ENCODE measurements around the gene ZCCHC24. TPM values are rescaled to one million over a fixed set of nuclear protein-coding genes. Genes with fewer than 3 reads are reported as not detected.

ZCCHC24 gene
- total RNA-seq, 4 donors from 2014 or later, result 100 to 156 (median 120) TPM

DNA sequence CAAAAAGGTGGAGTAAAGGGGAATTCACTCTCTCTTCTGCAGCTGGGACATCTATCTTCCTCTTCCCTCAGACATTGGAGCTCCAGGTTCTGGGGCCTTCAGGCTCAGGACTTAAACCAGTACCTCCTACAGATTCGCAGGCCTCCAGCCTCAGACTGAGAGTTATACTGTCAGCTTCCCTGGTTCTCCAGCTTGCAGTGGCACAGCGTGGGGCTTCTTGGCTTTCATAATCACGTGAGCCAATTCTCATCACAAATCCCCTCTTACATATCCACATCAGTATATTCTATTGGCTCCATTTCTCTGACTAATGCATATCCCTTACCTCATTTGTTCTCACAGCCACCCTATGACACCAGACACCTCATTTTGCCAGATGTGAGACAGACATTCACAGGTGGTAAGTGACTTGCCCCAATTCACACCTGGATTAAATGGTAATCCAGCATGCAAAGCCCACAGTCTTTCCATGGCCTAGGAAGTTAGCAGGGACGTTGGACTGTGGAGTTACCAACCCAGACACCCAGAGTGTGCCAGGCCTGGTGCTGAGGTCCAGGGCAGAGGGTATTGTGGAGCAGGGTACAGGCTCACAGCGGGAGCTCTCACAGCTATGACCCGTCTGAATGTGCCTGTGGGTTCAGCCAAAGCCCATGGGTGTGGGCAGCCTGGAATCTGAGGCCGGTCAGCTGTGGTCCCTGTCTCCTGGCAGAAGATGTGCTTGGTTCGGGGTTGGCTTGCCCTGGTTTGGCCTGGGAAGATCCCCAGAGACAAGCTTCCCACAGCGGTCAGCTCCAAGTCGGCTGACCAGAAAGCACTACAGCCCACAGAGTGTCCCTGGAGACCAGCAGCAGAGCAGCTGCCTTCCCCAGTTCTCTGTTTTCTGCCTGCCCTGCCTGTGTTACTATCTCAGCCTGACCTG, 18.4 kb upstream of the ZCCHC24 start:
- H3K27ac ChIP-seq (replicated peaks in 1 of 4), result no peak overlapping the region
- no peaks in the 10 kb centered on the region for H3K36me3 ChIP-seq
- H3K27me3 ChIP-seq, result no peaks in the 10 kb centered on the region
- no peak overlapping the region for H3K4me3 ChIP-seq
- H3K9me3 ChIP-seq, result no peaks in the 10 kb centered on the region
- DNase-seq (ENCODE audit: extremely low spot score), result no peak
- intact Hi-C loops (cut with DNase I), result no loop called here
- TF ChIP-seq CTCF (IDR thresholded peaks at IDR 0.05) (no peak), EP300 (IDR thresholded peaks at IDR 0.05) (no peak), POLR2AphosphoS5 (IDR thresholded peaks at IDR 0.05) (no peak), POLR2A (IDR thresholded peaks at IDR 0.05; ENCODE audit: low read depth) (no peak)
- WGBS, result 95% methylated on average over 7 of the region's 10 CpGs
- peaks cover 13 to 32% (median 19%) of the 10 kb centered on the region in 4 donors for H3K4me1 ChIP-seq

- Histone ChIP-seq H3K36me3 (no peaks in the 10 kb centered on the region), H3K27ac (replicated peaks in 1 of 4) (no peak overlapping the region), H3K4me3 (no peak overlapping the region), H3K27me3 (no peaks in the 10 kb centered on the region), H3K9me3 (no peaks in the 10 kb centered on the region), H3K4me1 (peaks cover 0 to 13% (median 0%) of the 10 kb centered on the region in 4 donors)
- intact Hi-C loops (cut with DNase I), result no loop called here
- TF ChIP-seq EP300 (IDR thresholded peaks at IDR 0.05), result no peak
- TF ChIP-seq POLR2A (IDR thresholded peaks at IDR 0.05; ENCODE audit: low read depth), result no peak
- TF ChIP-seq CTCF (IDR thresholded peaks at IDR 0.05), result no peak
- TF ChIP-seq POLR2AphosphoS5 (IDR thresholded peaks at IDR 0.05), result no peak
- DNase-seq (ENCODE audit: extremely low spot score), result no peak
- WGBS, result 93% methylated on average over 4 of the region's 4 CpGs
Measured at GRCh38 chr10:79460687-79461086, 15.3 kb upstream of the ZCCHC24 start.

GRCh38 chr10:79459243-79459642, 13.8 kb upstream of the ZCCHC24 start:
- Histone ChIP-seq H3K4me1 (peaks cover 0 to 13% (median 7%) of the 10 kb centered on the region in 4 donors), H3K27ac (replicated peaks in 1 of 4) (no peak overlapping the region), H3K4me3 (no peak overlapping the region), H3K9me3 (no peaks in the 10 kb centered on the region), H3K27me3 (no peaks in the 10 kb centered on the region), H3K36me3 (no peaks in the 10 kb centered on the region)
- no peak for TF ChIP-seq EP300 (IDR thresholded peaks at IDR 0.05)
- no peak for TF ChIP-seq POLR2AphosphoS5 (IDR thresholded peaks at IDR 0.05)
- no peak for TF ChIP-seq CTCF (IDR thresholded peaks at IDR 0.05)
- TF ChIP-seq POLR2A (IDR thresholded peaks at IDR 0.05; ENCODE audit: low read depth), result no peak
- intact Hi-C loops (cut with DNase I), result no loop called here
- WGBS, result 56% methylated on average over 1 of the region's 1 CpG
- DNase-seq (ENCODE audit: extremely low spot score), result no peak

GRCh38 chr10:79458483-79458882, 13.1 kb upstream of the ZCCHC24 start:
- no peak for DNase-seq (ENCODE audit: extremely low spot score)
- TF ChIP-seq POLR2AphosphoS5 (IDR thresholded peaks at IDR 0.05) (no peak), POLR2A (IDR thresholded peaks at IDR 0.05; ENCODE audit: low read depth) (no peak), EP300 (IDR thresholded peaks at IDR 0.05) (no peak), CTCF (IDR thresholded peaks at IDR 0.05) (no peak)
- no peak overlapping the region for H3K4me3 ChIP-seq
- intact Hi-C loops (cut with DNase I), result no loop called here
- no peaks in the 10 kb centered on the region for H3K36me3 ChIP-seq
- no peak overlapping the region for H3K27ac ChIP-seq (replicated peaks in 1 of 4)
- no peaks in the 10 kb centered on the region for H3K27me3 ChIP-seq
- 92% methylated on average over 4 of the region's 4 CpGs for WGBS
- peaks cover 0 to 14% (median 12%) of the 10 kb centered on the region in 4 donors for H3K4me1 ChIP-seq
- H3K9me3 ChIP-seq, result no peaks in the 10 kb centered on the region

Measured in esophagus muscularis mucosa (tissue), 4 donors.